ENCODE data around the gene KRTAP3-2. TPM values are rescaled to one million over a fixed set of nuclear protein-coding genes. Genes with fewer than 3 reads are reported as not detected.

Gene KRTAP3-2
- total RNA-seq, 4 donors from 2014 or later, result not detected

DNA sequence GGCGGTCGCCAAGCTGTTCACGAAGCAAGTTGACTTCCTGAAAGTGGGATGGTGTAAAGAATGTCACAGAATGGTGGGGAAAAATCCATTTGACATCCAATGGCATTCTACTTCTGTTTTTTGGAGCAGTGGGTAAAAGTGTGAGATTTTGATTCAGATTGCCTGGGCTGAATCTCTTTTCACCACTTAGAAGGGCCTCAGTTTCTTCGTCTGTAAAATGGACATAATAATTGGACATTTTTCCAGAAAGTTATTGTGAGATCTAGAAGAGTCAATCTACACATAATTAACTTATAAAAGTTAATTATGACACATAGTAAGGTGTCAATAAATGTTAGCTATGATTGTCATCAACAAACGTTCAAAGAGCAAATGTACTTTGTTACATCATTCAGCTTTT, 18.6 kb downstream of the KRTAP3-2 start:
- H3K9me3 ChIP-seq, result no peaks in the 10 kb centered on the region
- H3K4me3 ChIP-seq, result no peak overlapping the region
- H3K27me3 ChIP-seq, result peaks cover 0 to 7% (median 0%) of the 10 kb centered on the region in 4 donors
- intact Hi-C loops (cut with DNase I), result no loop called here
- H3K4me1 ChIP-seq, result peaks cover 6 to 10% (median 8%) of the 10 kb centered on the region in 4 donors
- H3K36me3 ChIP-seq, result no peaks in the 10 kb centered on the region
- no peak overlapping the region for H3K27ac ChIP-seq (replicated peaks in 1 of 4)
- no peak for DNase-seq (ENCODE audit: extremely low spot score)
- WGBS, result 55% methylated on average over 5 of the region's 5 CpGs
- TF ChIP-seq POLR2A (IDR thresholded peaks at IDR 0.05; ENCODE audit: low read depth), result no peak
- no peak for TF ChIP-seq POLR2AphosphoS5 (IDR thresholded peaks at IDR 0.05)
- no peak for TF ChIP-seq EP300 (IDR thresholded peaks at IDR 0.05)
- TF ChIP-seq, protein P1, sequence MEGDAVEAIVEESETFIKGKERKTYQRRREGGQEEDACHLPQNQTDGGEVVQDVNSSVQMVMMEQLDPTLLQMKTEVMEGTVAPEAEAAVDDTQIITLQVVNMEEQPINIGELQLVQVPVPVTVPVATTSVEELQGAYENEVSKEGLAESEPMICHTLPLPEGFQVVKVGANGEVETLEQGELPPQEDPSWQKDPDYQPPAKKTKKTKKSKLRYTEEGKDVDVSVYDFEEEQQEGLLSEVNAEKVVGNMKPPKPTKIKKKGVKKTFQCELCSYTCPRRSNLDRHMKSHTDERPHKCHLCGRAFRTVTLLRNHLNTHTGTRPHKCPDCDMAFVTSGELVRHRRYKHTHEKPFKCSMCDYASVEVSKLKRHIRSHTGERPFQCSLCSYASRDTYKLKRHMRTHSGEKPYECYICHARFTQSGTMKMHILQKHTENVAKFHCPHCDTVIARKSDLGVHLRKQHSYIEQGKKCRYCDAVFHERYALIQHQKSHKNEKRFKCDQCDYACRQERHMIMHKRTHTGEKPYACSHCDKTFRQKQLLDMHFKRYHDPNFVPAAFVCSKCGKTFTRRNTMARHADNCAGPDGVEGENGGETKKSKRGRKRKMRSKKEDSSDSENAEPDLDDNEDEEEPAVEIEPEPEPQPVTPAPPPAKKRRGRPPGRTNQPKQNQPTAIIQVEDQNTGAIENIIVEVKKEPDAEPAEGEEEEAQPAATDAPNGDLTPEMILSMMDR (IDR thresholded peaks at IDR 0.05), result no peak

DNA sequence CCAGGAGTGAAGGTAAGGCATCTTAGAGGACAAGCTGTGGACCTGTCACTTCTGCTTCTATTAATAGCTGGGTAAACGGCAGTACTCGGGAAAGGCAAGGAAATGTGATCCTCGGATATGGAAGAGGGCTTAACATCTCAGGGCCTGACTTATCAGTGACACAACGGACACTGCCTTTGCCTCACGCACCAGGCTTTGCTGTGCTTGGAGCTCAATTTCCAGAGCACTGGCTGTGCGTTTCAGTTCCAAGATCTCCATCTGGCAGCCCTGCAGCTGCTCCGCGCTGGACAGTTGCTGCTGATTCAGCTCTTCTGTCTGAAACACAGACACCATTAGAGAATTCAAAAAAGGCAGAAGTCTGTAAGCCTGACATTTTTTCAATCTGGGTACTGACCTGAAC, 19.1 kb downstream of the KRTAP3-2 start:
- Histone ChIP-seq H3K27ac (replicated peaks in 1 of 4) (no peak overlapping the region), H3K9me3 (no peaks in the 10 kb centered on the region), H3K36me3 (no peaks in the 10 kb centered on the region), H3K27me3 (peaks cover 0 to 12% (median 0%) of the 10 kb centered on the region in 4 donors), H3K4me3 (no peak overlapping the region), H3K4me1 (peaks cover 6 to 10% (median 8%) of the 10 kb centered on the region in 4 donors)
- no peak for DNase-seq (ENCODE audit: extremely low spot score)
- no peak for TF ChIP-seq POLR2A (IDR thresholded peaks at IDR 0.05; ENCODE audit: low read depth)
- no peak for TF ChIP-seq EP300 (IDR thresholded peaks at IDR 0.05)
- TF ChIP-seq POLR2AphosphoS5 (IDR thresholded peaks at IDR 0.05), result no peak
- TF ChIP-seq, protein P1 (IDR thresholded peaks at IDR 0.05), result no peak
- 24% methylated on average over 8 of the region's 8 CpGs for WGBS
- intact Hi-C loops (cut with DNase I), result no loop called here

GRCh38 chr17:40980117-40980516, 19.6 kb downstream of the KRTAP3-2 start:
- TF ChIP-seq EP300 (IDR thresholded peaks at IDR 0.05) (no peak), POLR2A (IDR thresholded peaks at IDR 0.05; ENCODE audit: low read depth) (no peak), POLR2AphosphoS5 (IDR thresholded peaks at IDR 0.05) (no peak)
- TF ChIP-seq, protein P1 (IDR thresholded peaks at IDR 0.05), result no peak
- Histone ChIP-seq H3K36me3 (no peaks in the 10 kb centered on the region), H3K4me1 (peaks cover 6 to 10% (median 8%) of the 10 kb centered on the region in 4 donors), H3K4me3 (no peak overlapping the region), H3K27me3 (peaks cover 0 to 12% (median 0%) of the 10 kb centered on the region in 4 donors), H3K9me3 (no peaks in the 10 kb centered on the region), H3K27ac (replicated peaks in 1 of 4) (no peak overlapping the region)
- DNase-seq (ENCODE audit: extremely low spot score), result no peak
- intact Hi-C loops (cut with DNase I), result no loop called here
- 85% methylated on average over 3 of the region's 3 CpGs for WGBS

DNA sequence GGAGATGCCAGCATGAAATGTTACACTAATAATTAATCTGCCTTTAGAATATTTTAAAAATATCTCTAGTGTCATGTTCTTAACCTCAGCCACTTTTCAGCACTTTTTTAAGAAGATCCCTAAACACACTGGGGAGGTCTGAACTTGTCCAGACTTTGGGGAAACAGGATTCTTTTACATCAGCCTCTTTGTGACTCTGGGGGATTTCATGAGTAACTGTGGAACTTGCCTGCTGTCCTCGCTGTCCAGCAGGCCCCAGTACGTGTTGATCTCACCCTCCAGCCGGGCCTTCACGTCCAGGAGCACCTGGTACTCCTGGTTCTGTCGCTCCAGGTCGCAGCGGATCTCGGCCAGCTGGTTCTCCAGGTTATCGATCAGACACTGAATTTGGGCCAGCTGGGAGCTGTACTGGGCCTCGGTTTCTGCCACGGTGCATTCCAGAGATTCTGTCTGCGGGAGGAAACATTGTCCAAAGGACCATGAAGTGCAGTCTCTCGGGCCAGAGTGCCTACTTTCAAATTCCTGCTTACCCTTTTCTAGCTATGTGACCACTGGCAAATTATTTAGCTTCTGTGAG, 21.0 kb downstream of the KRTAP3-2 start:
- no peak for DNase-seq (ENCODE audit: extremely low spot score)
- TF ChIP-seq, protein P1 (IDR thresholded peaks at IDR 0.05), result no peak
- TF ChIP-seq POLR2A (IDR thresholded peaks at IDR 0.05; ENCODE audit: low read depth), result no peak
- no peak for TF ChIP-seq POLR2AphosphoS5 (IDR thresholded peaks at IDR 0.05)
- TF ChIP-seq EP300 (IDR thresholded peaks at IDR 0.05), result no peak
- Histone ChIP-seq H3K36me3 (no peaks in the 10 kb centered on the region), H3K27me3 (peaks cover 0 to 12% (median 0%) of the 10 kb centered on the region in 4 donors), H3K9me3 (no peaks in the 10 kb centered on the region), H3K27ac (replicated peaks in 1 of 4) (no peak overlapping the region), H3K4me1 (peaks cover 6 to 10% (median 8%) of the 10 kb centered on the region in 4 donors), H3K4me3 (no peak overlapping the region)
- 84% methylated on average over 11 of the region's 13 CpGs for WGBS
- intact Hi-C loops (cut with DNase I), result no loop called here

GRCh38 chr17:40975516-40975915, 24.2 kb downstream of the KRTAP3-2 start:
- Histone ChIP-seq H3K27me3 (peaks cover 0 to 12% (median 0%) of the 10 kb centered on the region in 4 donors), H3K9me3 (peaks cover 0 to 4% (median 0%) of the 10 kb centered on the region in 4 donors), H3K4me3 (no peak overlapping the region), H3K36me3 (no peaks in the 10 kb centered on the region), H3K4me1 (peaks cover 2 to 5% (median 3%) of the 10 kb centered on the region in 4 donors), H3K27ac (replicated peaks in 1 of 4) (no peak overlapping the region)
- DNase-seq (ENCODE audit: extremely low spot score), result no peak
- TF ChIP-seq, protein P1 (IDR thresholded peaks at IDR 0.05), result no peak
- TF ChIP-seq EP300 (IDR thresholded peaks at IDR 0.05) (no peak), POLR2AphosphoS5 (IDR thresholded peaks at IDR 0.05) (no peak), POLR2A (IDR thresholded peaks at IDR 0.05; ENCODE audit: low read depth) (no peak)
- intact Hi-C loops (cut with DNase I), result no loop called here

Data from esophagus muscularis mucosa (tissue), 4 donors.